SK-N-SH treated with all-trans-retinoic acid at 6 μM for 48 hours (cell line): ENCODE measurements around the gene FARSB.

Experiments used
- ATAC-seq: fragments of 200-7000 bp; cut with Tn5 transposase; 3 replicates; pipeline ENCODE4 v1.9.1; 2020; ENCODE audit warnings: mild to moderate bottlenecking, moderate library complexity
- ARNTL ChIP-seq: fragments of 450-650 bp; formaldehyde crosslinking; IDR thresholded peaks from 2 replicates; pipeline ENCODE4 v1.5.0; 2020; ENCODE audit warnings: low read depth, mild to moderate bottlenecking, moderate library complexity, borderline replicate concordance
- CSDC2 ChIP-seq: fragments of 250-450 bp; sonication (Bioruptor Pico); IDR thresholded peaks from 2 replicates; pipeline ENCODE4 v1.5.0; 2020; ENCODE audit warnings: mild to moderate bottlenecking, moderate library complexity
- ESRRG ChIP-seq: fragments of 250-450 bp; sonication (Bioruptor Pico); IDR thresholded peaks from 2 replicates; pipeline ENCODE4 v1.6.1; 2021; ENCODE audit warnings: mild to moderate bottlenecking
- GLIS3 ChIP-seq: fragments of 250-450 bp; sonication (Bioruptor Pico); IDR thresholded peaks from 2 replicates; pipeline ENCODE4 v1.5.0; 2020; ENCODE audit warnings: mild to moderate bottlenecking, moderate library complexity
- ISL1 ChIP-seq: fragments of 250-450 bp; sonication (Bioruptor Pico); IDR thresholded peaks from 2 replicates; pipeline ENCODE4 v2.1.2; 2022; ENCODE audit warnings: mild to moderate bottlenecking, moderate library complexity
- PPARA ChIP-seq: fragments of 250-450 bp; sonication (Bioruptor Pico); IDR thresholded peaks from 2 replicates; pipeline ENCODE4 v1.5.0; 2020; ENCODE audit warnings: mild to moderate bottlenecking, borderline replicate concordance
- RARB ChIP-seq: fragments of 250-450 bp; sonication (Bioruptor Pico); IDR thresholded peaks from 2 replicates; pipeline ENCODE4 v1.8.0; 2021; ENCODE audit warnings: mild to moderate bottlenecking, moderate library complexity
- SNAI2 ChIP-seq: fragments of 250-450 bp; sonication (Bioruptor Pico); IDR thresholded peaks from 2 replicates; pipeline ENCODE4 v1.5.0; 2020; ENCODE audit warnings: mild to moderate bottlenecking, moderate library complexity
- TCF4 ChIP-seq: fragments of 250-450 bp; sonication (Bioruptor Pico); IDR thresholded peaks from 2 replicates; pipeline ENCODE4 v1.8.0; 2021; ENCODE audit warnings: mild to moderate bottlenecking, moderate library complexity, borderline replicate concordance
- TOX ChIP-seq: fragments of 250-450 bp; sonication (Bioruptor Pico); IDR thresholded peaks from 2 replicates; pipeline ENCODE4 v1.8.0; 2021; ENCODE audit warnings: mild to moderate bottlenecking, moderate library complexity, borderline replicate concordance
- ZC3H10 ChIP-seq: fragments of 250-450 bp; sonication (Bioruptor Pico); IDR thresholded peaks from 2 replicates; pipeline ENCODE4 v1.5.1; 2021; ENCODE audit warnings: mild to moderate bottlenecking, moderate library complexity
- ZFP3 ChIP-seq: fragments of 250-450 bp; sonication (Bioruptor Pico); IDR thresholded peaks from 2 replicates; pipeline ENCODE4 v1.5.0; 2020; ENCODE audit warnings: mild to moderate bottlenecking, moderate library complexity
- ZNF70 ChIP-seq: fragments of 450-650 bp; formaldehyde crosslinking; IDR thresholded peaks from 2 replicates; pipeline ENCODE4 v1.5.0; 2020; ENCODE audit warnings: mild to moderate bottlenecking, moderate library complexity
- ZNF8 ChIP-seq: fragments of 450-650 bp; formaldehyde crosslinking; IDR thresholded peaks from 2 replicates; pipeline ENCODE4 v1.5.0; 2020; ENCODE audit warnings: mild to moderate bottlenecking, moderate library complexity
- TF ChIP-seq, protein P1 (sequence below): fragments of 250-450 bp; sonication (Bioruptor Pico); IDR thresholded peaks from 2 replicates; pipeline ENCODE4 v1.8.0; 2020; ENCODE audit warnings: mild to moderate bottlenecking, moderate library complexity, borderline replicate concordance
- TF ChIP-seq, protein P2 (sequence below): fragments of 250-450 bp; sonication (Bioruptor Pico); IDR thresholded peaks from 2 replicates; pipeline ENCODE4 v1.8.0; 2021; ENCODE audit warnings: low read depth, mild to moderate bottlenecking, moderate library complexity, borderline replicate concordance
- TF ChIP-seq, protein P3 (sequence below): fragments of 250-450 bp; sonication (Bioruptor Pico); IDR thresholded peaks from 2 replicates; pipeline ENCODE4 v1.5.1; 2021; ENCODE audit warnings: mild to moderate bottlenecking, moderate library complexity
- TF ChIP-seq, protein P4 (sequence below): fragments of 250-450 bp; sonication (Bioruptor Pico); IDR thresholded peaks from 2 replicates; pipeline ENCODE4 v1.5.1; 2020; ENCODE audit warnings: low read depth, mild to moderate bottlenecking, moderate library complexity
- TF ChIP-seq, protein P5 (sequence below): fragments of 250-450 bp; sonication (Bioruptor Pico); IDR thresholded peaks from 2 replicates; pipeline ENCODE4 v1.5.0; 2020; ENCODE audit warnings: mild to moderate bottlenecking, moderate library complexity

The FARSB gene

DNA sequence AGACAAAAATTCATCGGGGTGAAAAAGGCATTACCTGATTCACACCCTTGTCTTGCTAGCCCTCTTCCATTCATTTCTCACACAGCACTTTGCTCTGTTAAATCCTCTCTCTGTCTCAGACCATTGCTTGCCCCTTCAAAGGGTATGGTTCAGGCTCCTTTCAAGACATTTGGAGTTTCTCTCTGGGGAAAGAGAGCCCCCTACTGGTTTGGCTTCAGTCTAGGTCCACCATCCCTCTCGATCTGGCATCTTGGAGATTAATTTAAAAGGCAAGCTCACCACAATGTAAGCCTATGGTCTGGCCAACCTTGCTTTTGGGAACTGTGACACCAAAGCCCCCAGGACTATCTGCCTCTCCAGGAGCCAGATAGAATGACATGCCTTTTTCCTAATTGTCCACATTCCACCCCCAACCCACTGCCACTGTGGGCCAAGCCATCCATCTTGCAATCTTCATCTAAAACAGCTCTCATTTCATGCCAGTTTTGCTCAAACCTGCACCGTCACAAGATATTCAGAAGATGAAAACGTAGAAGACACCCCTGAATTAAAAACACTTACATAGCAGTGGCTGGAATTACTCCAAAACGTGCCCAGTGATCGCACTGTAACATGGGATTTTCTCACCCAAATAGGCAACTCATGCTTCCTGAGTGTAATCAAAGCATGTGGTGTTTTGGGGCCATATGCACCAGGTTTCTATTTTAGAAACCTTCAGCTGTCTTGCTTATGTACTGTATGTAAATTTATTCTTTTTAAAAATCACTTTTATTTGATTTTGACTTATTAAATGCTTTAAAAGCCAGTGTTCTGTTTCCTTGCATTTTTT, 93.9 kb downstream of the FARSB start:
- ATAC-seq: peak; percentile 88
- TF ChIP-seq RARB (no peak), ZNF8 (CRISPR knock-in tag) (no peak), ZNF70 (CRISPR knock-in tag) (no peak), ZC3H10 (CRISPR knock-in tag) (no peak), ISL1 (CRISPR knock-in tag) (no peak), ESRRG (no peak), PPARA (CRISPR knock-in tag) (no peak), TOX (CRISPR knock-in tag) (no peak), GLIS3 (no peak), ARNTL (CRISPR knock-in tag) (no peak)
- TF ChIP-seq, protein P1, sequence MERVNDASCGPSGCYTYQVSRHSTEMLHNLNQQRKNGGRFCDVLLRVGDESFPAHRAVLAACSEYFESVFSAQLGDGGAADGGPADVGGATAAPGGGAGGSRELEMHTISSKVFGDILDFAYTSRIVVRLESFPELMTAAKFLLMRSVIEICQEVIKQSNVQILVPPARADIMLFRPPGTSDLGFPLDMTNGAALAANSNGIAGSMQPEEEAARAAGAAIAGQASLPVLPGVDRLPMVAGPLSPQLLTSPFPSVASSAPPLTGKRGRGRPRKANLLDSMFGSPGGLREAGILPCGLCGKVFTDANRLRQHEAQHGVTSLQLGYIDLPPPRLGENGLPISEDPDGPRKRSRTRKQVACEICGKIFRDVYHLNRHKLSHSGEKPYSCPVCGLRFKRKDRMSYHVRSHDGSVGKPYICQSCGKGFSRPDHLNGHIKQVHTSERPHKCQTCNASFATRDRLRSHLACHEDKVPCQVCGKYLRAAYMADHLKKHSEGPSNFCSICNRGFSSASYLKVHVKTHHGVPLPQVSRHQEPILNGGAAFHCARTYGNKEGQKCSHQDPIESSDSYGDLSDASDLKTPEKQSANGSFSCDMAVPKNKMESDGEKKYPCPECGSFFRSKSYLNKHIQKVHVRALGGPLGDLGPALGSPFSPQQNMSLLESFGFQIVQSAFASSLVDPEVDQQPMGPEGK (CRISPR knock-in tag): no peak
- TF ChIP-seq, protein P2, sequence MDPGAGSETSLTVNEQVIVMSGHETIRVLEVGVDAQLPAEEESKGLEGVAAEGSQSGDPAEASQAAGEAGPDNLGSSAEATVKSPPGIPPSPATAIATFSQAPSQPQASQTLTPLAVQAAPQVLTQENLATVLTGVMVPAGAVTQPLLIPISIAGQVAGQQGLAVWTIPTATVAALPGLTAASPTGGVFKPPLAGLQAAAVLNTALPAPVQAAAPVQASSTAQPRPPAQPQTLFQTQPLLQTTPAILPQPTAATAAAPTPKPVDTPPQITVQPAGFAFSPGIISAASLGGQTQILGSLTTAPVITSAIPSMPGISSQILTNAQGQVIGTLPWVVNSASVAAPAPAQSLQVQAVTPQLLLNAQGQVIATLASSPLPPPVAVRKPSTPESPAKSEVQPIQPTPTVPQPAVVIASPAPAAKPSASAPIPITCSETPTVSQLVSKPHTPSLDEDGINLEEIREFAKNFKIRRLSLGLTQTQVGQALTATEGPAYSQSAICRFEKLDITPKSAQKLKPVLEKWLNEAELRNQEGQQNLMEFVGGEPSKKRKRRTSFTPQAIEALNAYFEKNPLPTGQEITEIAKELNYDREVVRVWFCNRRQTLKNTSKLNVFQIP: no peak
- TF ChIP-seq, protein P3, sequence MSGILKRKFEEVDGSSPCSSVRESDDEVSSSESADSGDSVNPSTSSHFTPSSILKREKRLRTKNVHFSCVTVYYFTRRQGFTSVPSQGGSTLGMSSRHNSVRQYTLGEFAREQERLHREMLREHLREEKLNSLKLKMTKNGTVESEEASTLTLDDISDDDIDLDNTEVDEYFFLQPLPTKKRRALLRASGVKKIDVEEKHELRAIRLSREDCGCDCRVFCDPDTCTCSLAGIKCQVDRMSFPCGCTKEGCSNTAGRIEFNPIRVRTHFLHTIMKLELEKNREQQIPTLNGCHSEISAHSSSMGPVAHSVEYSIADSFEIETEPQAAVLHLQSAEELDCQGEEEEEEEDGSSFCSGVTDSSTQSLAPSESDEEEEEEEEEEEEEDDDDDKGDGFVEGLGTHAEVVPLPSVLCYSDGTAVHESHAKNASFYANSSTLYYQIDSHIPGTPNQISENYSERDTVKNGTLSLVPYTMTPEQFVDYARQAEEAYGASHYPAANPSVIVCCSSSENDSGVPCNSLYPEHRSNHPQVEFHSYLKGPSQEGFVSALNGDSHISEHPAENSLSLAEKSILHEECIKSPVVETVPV: no peak
- TF ChIP-seq, protein P4, sequence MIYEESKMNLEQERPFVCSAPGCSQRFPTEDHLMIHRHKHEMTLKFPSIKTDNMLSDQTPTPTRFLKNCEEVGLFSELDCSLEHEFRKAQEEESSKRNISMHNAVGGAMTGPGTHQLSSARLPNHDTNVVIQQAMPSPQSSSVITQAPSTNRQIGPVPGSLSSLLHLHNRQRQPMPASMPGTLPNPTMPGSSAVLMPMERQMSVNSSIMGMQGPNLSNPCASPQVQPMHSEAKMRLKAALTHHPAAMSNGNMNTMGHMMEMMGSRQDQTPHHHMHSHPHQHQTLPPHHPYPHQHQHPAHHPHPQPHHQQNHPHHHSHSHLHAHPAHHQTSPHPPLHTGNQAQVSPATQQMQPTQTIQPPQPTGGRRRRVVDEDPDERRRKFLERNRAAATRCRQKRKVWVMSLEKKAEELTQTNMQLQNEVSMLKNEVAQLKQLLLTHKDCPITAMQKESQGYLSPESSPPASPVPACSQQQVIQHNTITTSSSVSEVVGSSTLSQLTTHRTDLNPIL (CRISPR knock-in tag): no peak

DNA sequence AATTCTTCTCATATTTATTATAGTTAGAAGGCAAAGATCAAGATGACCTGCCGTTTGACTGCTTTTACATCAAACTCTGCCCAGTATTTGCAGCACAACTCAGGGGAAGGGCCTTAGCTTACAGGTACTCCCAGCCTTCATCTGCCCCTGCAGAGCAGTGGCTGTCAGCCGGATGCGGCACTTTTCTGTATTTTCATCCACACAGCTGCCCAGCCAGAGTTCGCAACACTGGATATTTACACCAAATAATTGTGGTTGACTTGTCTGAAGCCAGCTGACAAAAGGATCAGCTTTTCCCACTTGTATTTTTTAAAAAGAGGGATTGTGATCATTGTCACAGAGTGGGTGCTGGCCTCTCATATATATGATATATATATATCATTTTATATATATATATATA, 94.7 kb downstream of the FARSB start:
- no peak for ATAC-seq
- TF ChIP-seq ZFP3 (CRISPR knock-in tag) (no peak), GLIS3 (no peak), RARB (no peak), ZNF8 (CRISPR knock-in tag) (no peak), CSDC2 (CRISPR knock-in tag) (no peak), SNAI2 (no peak), PPARA (CRISPR knock-in tag) (no peak), TCF4 (CRISPR knock-in tag) (no peak), ZNF70 (CRISPR knock-in tag) (no peak), ZC3H10 (CRISPR knock-in tag) (no peak)
- TF ChIP-seq, protein P4 (CRISPR knock-in tag): no peak
- TF ChIP-seq, protein P5, sequence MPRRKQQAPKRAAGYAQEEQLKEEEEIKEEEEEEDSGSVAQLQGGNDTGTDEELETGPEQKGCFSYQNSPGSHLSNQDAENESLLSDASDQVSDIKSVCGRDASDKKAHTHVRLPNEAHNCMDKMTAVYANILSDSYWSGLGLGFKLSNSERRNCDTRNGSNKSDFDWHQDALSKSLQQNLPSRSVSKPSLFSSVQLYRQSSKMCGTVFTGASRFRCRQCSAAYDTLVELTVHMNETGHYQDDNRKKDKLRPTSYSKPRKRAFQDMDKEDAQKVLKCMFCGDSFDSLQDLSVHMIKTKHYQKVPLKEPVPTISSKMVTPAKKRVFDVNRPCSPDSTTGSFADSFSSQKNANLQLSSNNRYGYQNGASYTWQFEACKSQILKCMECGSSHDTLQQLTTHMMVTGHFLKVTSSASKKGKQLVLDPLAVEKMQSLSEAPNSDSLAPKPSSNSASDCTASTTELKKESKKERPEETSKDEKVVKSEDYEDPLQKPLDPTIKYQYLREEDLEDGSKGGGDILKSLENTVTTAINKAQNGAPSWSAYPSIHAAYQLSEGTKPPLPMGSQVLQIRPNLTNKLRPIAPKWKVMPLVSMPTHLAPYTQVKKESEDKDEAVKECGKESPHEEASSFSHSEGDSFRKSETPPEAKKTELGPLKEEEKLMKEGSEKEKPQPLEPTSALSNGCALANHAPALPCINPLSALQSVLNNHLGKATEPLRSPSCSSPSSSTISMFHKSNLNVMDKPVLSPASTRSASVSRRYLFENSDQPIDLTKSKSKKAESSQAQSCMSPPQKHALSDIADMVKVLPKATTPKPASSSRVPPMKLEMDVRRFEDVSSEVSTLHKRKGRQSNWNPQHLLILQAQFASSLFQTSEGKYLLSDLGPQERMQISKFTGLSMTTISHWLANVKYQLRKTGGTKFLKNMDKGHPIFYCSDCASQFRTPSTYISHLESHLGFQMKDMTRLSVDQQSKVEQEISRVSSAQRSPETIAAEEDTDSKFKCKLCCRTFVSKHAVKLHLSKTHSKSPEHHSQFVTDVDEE (CRISPR knock-in tag): no peak
- TF ChIP-seq, protein P2: no peak
